ENCODE results near the gene EARS2.

Gene EARS2

DNA sequence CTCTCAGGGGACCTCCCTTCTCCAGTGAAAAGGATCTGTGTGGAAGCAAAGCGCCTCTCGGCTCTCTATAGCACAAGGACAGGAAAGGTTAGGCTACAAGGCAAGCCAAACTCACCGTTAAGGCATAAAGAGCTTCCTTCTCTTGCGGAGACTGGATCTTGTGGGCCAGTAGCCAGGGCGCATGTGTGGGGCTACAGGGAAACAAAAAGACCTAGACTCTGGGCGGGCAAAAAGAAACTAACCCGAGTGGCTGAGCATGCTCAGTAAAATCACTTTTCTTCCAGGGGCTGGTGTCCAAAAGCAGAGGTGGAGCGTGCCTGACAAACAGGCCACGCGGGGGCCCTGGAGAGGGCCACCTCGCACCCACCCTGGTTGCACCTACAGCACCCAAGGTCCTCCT lies 63.0 kb downstream of the EARS2 start:
- Histone ChIP-seq H3K27me3 (no peaks in the 10 kb centered on the region), H3K4me1 (ENCODE audit: control insufficient read depth in 1 of 2, insufficient read depth in 1 of 2, low read depth in 1 of 2, low read length in 1 of 2) (peaks cover 0 to 3% of the 10 kb centered on the region in 2 experiments), H3K4me3 (ENCODE audit: low read depth in 1 of 2, low read length in 1 of 2) (no peak overlapping the region), H3K9me3 (no peaks in the 10 kb centered on the region), H3K36me3 (peaks cover 52% of the 10 kb centered on the region), H3K27ac (no peak overlapping the region)
- TF ChIP-seq, protein P1, sequence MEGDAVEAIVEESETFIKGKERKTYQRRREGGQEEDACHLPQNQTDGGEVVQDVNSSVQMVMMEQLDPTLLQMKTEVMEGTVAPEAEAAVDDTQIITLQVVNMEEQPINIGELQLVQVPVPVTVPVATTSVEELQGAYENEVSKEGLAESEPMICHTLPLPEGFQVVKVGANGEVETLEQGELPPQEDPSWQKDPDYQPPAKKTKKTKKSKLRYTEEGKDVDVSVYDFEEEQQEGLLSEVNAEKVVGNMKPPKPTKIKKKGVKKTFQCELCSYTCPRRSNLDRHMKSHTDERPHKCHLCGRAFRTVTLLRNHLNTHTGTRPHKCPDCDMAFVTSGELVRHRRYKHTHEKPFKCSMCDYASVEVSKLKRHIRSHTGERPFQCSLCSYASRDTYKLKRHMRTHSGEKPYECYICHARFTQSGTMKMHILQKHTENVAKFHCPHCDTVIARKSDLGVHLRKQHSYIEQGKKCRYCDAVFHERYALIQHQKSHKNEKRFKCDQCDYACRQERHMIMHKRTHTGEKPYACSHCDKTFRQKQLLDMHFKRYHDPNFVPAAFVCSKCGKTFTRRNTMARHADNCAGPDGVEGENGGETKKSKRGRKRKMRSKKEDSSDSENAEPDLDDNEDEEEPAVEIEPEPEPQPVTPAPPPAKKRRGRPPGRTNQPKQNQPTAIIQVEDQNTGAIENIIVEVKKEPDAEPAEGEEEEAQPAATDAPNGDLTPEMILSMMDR (IDR thresholded peaks at IDR 0.05), result no peak

DNA sequence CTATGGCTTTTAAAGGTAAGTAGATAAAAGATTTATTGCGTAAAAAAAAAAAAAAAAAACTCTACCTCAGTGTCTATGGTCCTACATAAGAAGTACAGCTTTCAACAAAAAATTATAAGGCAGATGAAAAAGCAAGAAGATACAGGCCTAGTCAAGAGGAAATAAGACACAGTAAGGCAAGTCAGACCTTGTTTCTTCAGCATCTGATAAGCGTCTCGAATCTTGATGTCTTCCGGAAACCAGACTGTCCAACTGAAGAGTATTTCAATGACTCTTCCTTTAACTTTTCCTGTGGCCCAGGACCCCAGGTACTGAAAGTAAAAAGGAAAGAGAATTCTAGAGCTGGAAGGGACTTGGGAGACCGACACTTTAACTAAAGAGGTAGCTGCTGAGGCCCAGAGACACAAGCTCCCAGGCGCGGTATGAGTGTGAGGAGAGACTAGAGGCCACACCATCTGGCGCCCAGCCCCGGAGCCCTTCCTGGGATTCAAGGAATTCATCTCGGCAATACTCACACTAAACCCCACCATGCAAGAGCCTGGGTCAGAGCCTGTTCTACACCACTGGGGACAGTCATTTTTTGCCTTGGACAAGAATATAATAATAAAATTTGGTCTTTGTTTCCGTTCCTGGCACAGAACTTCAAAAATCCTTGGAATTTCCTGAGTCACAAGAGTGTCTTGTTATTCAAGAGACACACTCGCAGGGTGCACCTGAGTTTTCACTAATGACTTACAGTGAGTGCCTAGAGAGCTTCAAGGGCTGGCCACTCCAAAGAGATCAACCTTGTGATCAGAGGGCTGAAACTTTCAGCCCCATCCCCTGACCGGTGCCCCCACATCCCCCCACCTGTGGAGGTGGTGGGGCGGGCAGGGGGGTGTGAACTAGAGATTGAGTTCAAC lies 65.4 kb downstream of the EARS2 start:
- TF ChIP-seq, protein P1 (IDR thresholded peaks at IDR 0.05), result no peak
- no peak overlapping the region for H3K27ac ChIP-seq
- H3K9me3 ChIP-seq, result no peaks in the 10 kb centered on the region
- H3K36me3 ChIP-seq, result peaks cover 77% of the 10 kb centered on the region
- no peaks in the 10 kb centered on the region for H3K4me1 ChIP-seq (ENCODE audit: control insufficient read depth in 1 of 2, insufficient read depth in 1 of 2, low read depth in 1 of 2, low read length in 1 of 2)
- H3K27me3 ChIP-seq, result no peaks in the 10 kb centered on the region
- no peak overlapping the region for H3K4me3 ChIP-seq (ENCODE audit: low read depth in 1 of 2, low read length in 1 of 2)

DNA sequence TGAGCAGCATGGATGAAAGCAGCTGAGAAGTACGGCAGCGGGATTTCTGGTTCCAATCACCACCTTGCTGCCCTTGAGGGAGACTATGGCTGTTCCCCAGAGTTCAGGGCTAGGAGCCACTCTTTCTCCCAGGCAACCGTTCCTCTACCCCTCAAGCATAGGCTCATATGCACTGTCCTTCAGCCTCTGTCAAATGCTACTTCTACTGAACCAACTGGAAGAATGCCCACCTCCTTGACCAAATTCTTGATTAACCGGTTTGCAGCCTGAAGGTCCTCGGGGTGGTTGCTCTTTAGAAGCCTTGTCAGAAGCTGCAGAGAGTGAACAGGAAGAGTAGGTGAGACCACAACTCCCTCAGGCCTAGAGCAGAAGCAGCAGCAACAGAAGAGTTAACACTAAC lies 70.7 kb downstream of the EARS2 start:
- Histone ChIP-seq H3K9me3 (no peaks in the 10 kb centered on the region), H3K36me3 (peaks cover 80% of the 10 kb centered on the region)

DNA sequence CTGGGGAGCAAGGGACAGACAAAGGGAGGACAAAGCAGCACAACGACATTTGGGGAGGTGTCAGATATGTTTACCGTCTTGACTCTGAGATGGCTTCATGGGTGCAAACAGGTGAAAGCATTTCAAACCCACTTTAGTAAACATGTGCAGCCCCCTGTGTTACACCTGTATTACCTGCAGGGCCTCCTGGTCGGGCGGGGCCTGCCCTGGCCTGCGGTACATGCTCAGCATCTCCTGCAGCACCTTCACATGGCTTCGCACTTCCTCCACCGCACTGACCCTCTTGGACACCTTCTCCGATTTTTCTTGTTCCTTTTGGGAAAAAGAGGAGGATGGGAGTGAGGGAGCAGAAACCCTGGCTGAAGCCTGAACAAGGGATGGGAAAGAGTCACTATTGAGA lies 71.3 kb downstream of the EARS2 start:
- H3K36me3 ChIP-seq, result peaks cover 85% of the 10 kb centered on the region
- no peaks in the 10 kb centered on the region for H3K4me1 ChIP-seq (ENCODE audit: control insufficient read depth in 1 of 2, insufficient read depth in 1 of 2, low read depth in 1 of 2, low read length in 1 of 2)
- H3K27ac ChIP-seq, result no peak overlapping the region
- no peaks in the 10 kb centered on the region for H3K27me3 ChIP-seq
- no peaks in the 10 kb centered on the region for H3K9me3 ChIP-seq
- TF ChIP-seq, protein P1 (IDR thresholded peaks at IDR 0.05), result no peak
- no peak overlapping the region for H3K4me3 ChIP-seq (ENCODE audit: low read depth in 1 of 2, low read length in 1 of 2)

More for the DNA sequence above, 70.7 kb downstream of the EARS2 start:
- H3K4me1 ChIP-seq (ENCODE audit: control insufficient read depth in 1 of 2, insufficient read depth in 1 of 2, low read depth in 1 of 2, low read length in 1 of 2), result no peaks in the 10 kb centered on the region
- no peaks in the 10 kb centered on the region for H3K27me3 ChIP-seq
- TF ChIP-seq, protein P1 (IDR thresholded peaks at IDR 0.05), result no peak
- no peak overlapping the region for H3K27ac ChIP-seq
- H3K4me3 ChIP-seq (ENCODE audit: low read depth in 1 of 2, low read length in 1 of 2), result no peak overlapping the region

DNA sequence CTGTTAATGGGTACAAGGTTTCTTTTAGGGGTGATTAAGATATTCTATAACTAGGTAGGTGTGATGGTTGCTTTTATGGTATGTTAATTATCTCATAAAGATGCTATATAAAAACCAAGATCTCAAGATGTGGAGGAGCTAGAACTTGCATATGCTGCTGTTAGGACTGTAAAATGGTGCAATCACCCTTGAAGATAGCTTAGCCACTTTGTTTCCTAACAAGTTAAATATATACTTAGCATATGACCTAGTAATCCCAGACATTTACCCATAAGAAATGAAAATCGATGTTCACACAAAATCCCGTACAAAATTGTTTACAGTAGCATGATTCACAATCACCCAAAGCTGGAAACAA lies 71.9 kb downstream of the EARS2 start:
- no peaks in the 10 kb centered on the region for H3K27me3 ChIP-seq
- H3K27ac ChIP-seq, result no peak overlapping the region
- H3K9me3 ChIP-seq, result no peaks in the 10 kb centered on the region
- peaks cover 85% of the 10 kb centered on the region for H3K36me3 ChIP-seq
- no peaks in the 10 kb centered on the region for H3K4me1 ChIP-seq (ENCODE audit: control insufficient read depth in 1 of 2, insufficient read depth in 1 of 2, low read depth in 1 of 2, low read length in 1 of 2)
- no peak overlapping the region for H3K4me3 ChIP-seq (ENCODE audit: low read depth in 1 of 2, low read length in 1 of 2)
- TF ChIP-seq, protein P1 (IDR thresholded peaks at IDR 0.05), result no peak

Measured in neutrophil (primary cell).